K562 (cell line): ENCODE data around the gene DNAH8. TPM values are rescaled to one million over a fixed set of nuclear protein-coding genes. Genes with fewer than 3 reads are reported as not detected.

Experiments used
- ATF2 ChIP-seq: sonication (generic); formaldehyde crosslinking; IDR thresholded peaks from 2 replicates; pipeline ENCODE4 v1.8.1; 2022; ENCODE audit warnings: missing genetic modification reagents
- CBX3 ChIP-seq, 2 experiments: IDR thresholded peaks; 1 replicate in 1 of 2; 2 replicates in 1 of 2; pipeline ENCODE4 v1.6.1; 2012; ENCODE audit warnings: inconsistent platforms in 2 of 2, low read length in 2 of 2, borderline replicate concordance in 1 of 2, control low read depth in 1 of 2
- CREBBP ChIP-seq: IDR thresholded peaks from one replicate; pipeline ENCODE4 v1.6.1; 2012; ENCODE audit warnings: low read depth, mild to moderate bottlenecking, control low read depth, inconsistent platforms, low read length
- ELF1 ChIP-seq: fragments of 200-800 bp; sonication (Bioruptor generic); IDR thresholded peaks from 2 replicates; pipeline ENCODE4 v1.6.1; 2016; ENCODE audit warnings: missing genetic modification characterization, missing compliant biosample characterization
- FOS ChIP-seq: IDR thresholded peaks from 3 replicates; pipeline ENCODE4 v1.6.1; 2011; ENCODE audit not compliant: insufficient read length; ENCODE audit errors: extremely low read depth
- FOXJ3 ChIP-seq: sonication (generic); formaldehyde crosslinking; IDR thresholded peaks from 2 replicates; pipeline ENCODE4 v1.4.0; 2020; ENCODE audit warnings: mild to moderate bottlenecking, missing genetic modification reagents
- KLF10 ChIP-seq: fragments of 250-450 bp; sonication (Bioruptor Pico); IDR thresholded peaks from 2 replicates; pipeline ENCODE4 v1.6.1; 2021; ENCODE audit warnings: matching md5 sums
- NFE2L1 ChIP-seq: fragments of 450-650 bp; IDR thresholded peaks from 2 replicates; pipeline ENCODE4 v1.6.1; 2016; ENCODE audit warnings: missing genetic modification characterization, low read depth, mild to moderate bottlenecking, missing compliant biosample characterization, moderate library complexity, borderline replicate concordance
- RERE ChIP-seq: sonication (generic); formaldehyde crosslinking; IDR thresholded peaks from 2 replicates; pipeline ENCODE4 v1.8.0; 2023; ENCODE audit warnings: missing genetic modification reagents, mild to moderate bottlenecking, borderline replicate concordance
- SNAPC5 ChIP-seq: fragments of 250-450 bp; sonication (Bioruptor Pico); IDR thresholded peaks from 2 replicates; pipeline ENCODE4 v1.8.0; 2021; ENCODE audit warnings: moderate library complexity, mild to moderate bottlenecking, inconsistent platforms
- TCF15 ChIP-seq: fragments of 250-450 bp; sonication (Bioruptor Pico); IDR thresholded peaks from 2 replicates; pipeline ENCODE4 v1.8.0; 2022; ENCODE audit warnings: moderate library complexity, mild to moderate bottlenecking, inconsistent platforms
- ZNF12 ChIP-seq: sonication (generic); formaldehyde crosslinking; IDR thresholded peaks from 2 replicates; pipeline ENCODE4 v1.4.0; 2020; ENCODE audit warnings: mild to moderate bottlenecking, missing genetic modification reagents
- ZNF232 ChIP-seq: sonication (generic); formaldehyde crosslinking; IDR thresholded peaks from 2 replicates; pipeline ENCODE4 v1.8.0; 2022; ENCODE audit warnings: mild to moderate bottlenecking, missing genetic modification reagents
- ZNF79 ChIP-seq: fragments of 250-450 bp; sonication (Bioruptor Pico); IDR thresholded peaks from 2 replicates; pipeline ENCODE4 v1.4.0; 2020; ENCODE audit warnings: low read depth, mild to moderate bottlenecking, moderate library complexity
- polyA plus RNA-seq, 8 experiments: library from polyadenylated mRNA; depleted of rRNA in 4 of 8; stranded (reverse) in 5 of 8; unstranded in 3 of 8; fragments of >200 nt; fragmentation: Nextera tagmentation in 2 of 8; fragmentation: Illumina TruSeq in 1 of 8; extraction: Ambion mirVana in 2 of 8; extraction: Trizol in 1 of 8; gene quantifications; 2 replicates each; pipeline versions ENCODE4 v1.2.1 to v1.2.3, GENCODE V29; 2011 to 2014; ENCODE audit warnings: inconsistent platforms in 1 of 8, missing spikeins in 1 of 8
- total RNA-seq, 7 experiments: library from RNA; depleted of rRNA in 6 of 7; stranded (reverse); fragments of >200 nt in 6 of 7; fragmentation: Illumina TruSeq in 2 of 7; extraction: Trizol in 2 of 7; gene quantifications; 2 replicates each; pipeline versions ENCODE4 v1.2.1 to v1.2.3, GENCODE V29; 2011 to 2021; ENCODE audit warnings: low replicate concordance in 1 of 7

The DNAH8 gene
- total and polyA plus RNA-seq, 9 of the 15 experiments (the other 6 are each of a cell fraction or from before 2014, with no cell fraction given) = 1.2 to 4.2 (median 2.9) TPM

GRCh38 chr6:38722727-38723334 is 7.7 kb downstream of the DNAH8 start (continued):
- TF ChIP-seq RERE (CRISPR knock-in tag) (no peak), NFE2L1 (tag) (no peak), FOXJ3 (no peak), ZNF12 (no peak), ATF2 (CRISPR knock-in tag) (no peak), KLF10 (no peak), ELF1 (tag) (peak; percentile 74), TCF15 (CRISPR knock-in tag) (no peak), CREBBP (no peak), FOS (no peak), SNAPC5 (no peak), ZNF232 (CRISPR knock-in tag) (no peak), CBX3 (IDR thresholded peaks at IDR 0.05; ENCODE audit: borderline replicate concordance in 1 of 2, low read length in 2 of 2) (no peak), ZNF79 (no peak)
